GM23338 (cell line): ENCODE measurements around the gene DPM1. TPM values are rescaled to one million over a fixed set of nuclear protein-coding genes. Genes with fewer than 3 reads are reported as not detected.

ENCODE experiments used
- ATAC-seq: fragments of 200-7000 bp; cut with Tn5 transposase; 3 replicates; pipeline ENCODE4 v1.9.1; 2020
- DNase-seq: peaks from one replicate; pipeline ENCODE4 v3.0.0-alpha.2; 2015; ENCODE audit warnings: low spot score
- H2AFZ ChIP-seq: fragments of 200-600 bp; sonication (generic); 2 replicates; pipeline ENCODE4 v1.8.0; 2016; ENCODE audit warnings: antibody characterized with exemption, mild to moderate bottlenecking, moderate library complexity
- H3F3A ChIP-seq: fragments of 200-600 bp; sonication (generic); replicated peaks from 2 replicates; pipeline ENCODE4 v1.8.0; 2017; ENCODE audit warnings: antibody characterized with exemption, mixed run types, low read depth
- H3K27ac ChIP-seq: fragments of 200-600 bp; sonication (generic); 2 replicates; pipeline ENCODE4 v1.6.1; 2016; ENCODE audit warnings: low read depth
- H3K27me3 ChIP-seq: fragments of 200-600 bp; sonication (generic); 2 replicates; pipeline ENCODE4 v1.8.0; 2016; ENCODE audit warnings: mild to moderate bottlenecking, mixed run types, moderate library complexity; ENCODE audit not compliant: insufficient read depth
- H3K36me3 ChIP-seq: fragments of 200-600 bp; sonication (generic); 2 replicates; pipeline ENCODE4 v1.8.0; 2016; ENCODE audit warnings: mild to moderate bottlenecking; ENCODE audit not compliant: insufficient read depth
- H3K4me1 ChIP-seq: fragments of 200-600 bp; sonication (generic); 2 replicates; pipeline ENCODE4 v1.8.0; 2016; ENCODE audit warnings: mild to moderate bottlenecking, moderate library complexity; ENCODE audit not compliant: insufficient read depth
- H3K4me2 ChIP-seq: fragments of 200-600 bp; sonication (generic); 2 replicates; pipeline ENCODE4 v1.7.1; 2017; ENCODE audit warnings: mixed run types
- H3K4me3 ChIP-seq: fragments of 200-600 bp; sonication (generic); 2 replicates; pipeline ENCODE4 v1.6.1; 2016; ENCODE audit warnings: mixed run types
- H3K79me2 ChIP-seq: fragments of 200-600 bp; sonication (generic); replicated peaks from 2 replicates; pipeline ENCODE4 v1.8.0; 2017; ENCODE audit warnings: mild to moderate bottlenecking; ENCODE audit not compliant: insufficient read depth
- H3K9me2 ChIP-seq: fragments of 200-600 bp; sonication (generic); 2 replicates; pipeline ENCODE4 v1.8.0; 2017; ENCODE audit not compliant: insufficient read depth
- H4K20me1 ChIP-seq: fragments of 200-600 bp; sonication (generic); replicated peaks from 2 replicates; pipeline ENCODE4 v1.8.0; 2017; ENCODE audit warnings: mild to moderate bottlenecking; ENCODE audit not compliant: insufficient read depth
- H3K27ac Mint-ChIP-seq: 2 replicates; pipeline ENCODE4 v1.8.0; 2020; ENCODE audit warnings: inconsistent platforms, mild to moderate bottlenecking, moderate library complexity, mixed read lengths
- H3K27me3 Mint-ChIP-seq: 3 replicates; pipeline ENCODE4 v1.8.0; 2022; ENCODE audit warnings: low read depth, mild to moderate bottlenecking, moderate library complexity, mixed read lengths, inconsistent platforms; ENCODE audit not compliant: insufficient read depth, poor library complexity
- H3K36me3 Mint-ChIP-seq: 3 replicates; pipeline ENCODE4 v1.8.0; 2021; ENCODE audit warnings: low read depth, mild to moderate bottlenecking, inconsistent platforms, moderate library complexity, mixed read lengths
- H3K4me1 Mint-ChIP-seq: 3 replicates; pipeline ENCODE4 v1.8.0; 2020; ENCODE audit warnings: mild to moderate bottlenecking, inconsistent platforms, mixed read lengths
- H3K4me3 Mint-ChIP-seq: 3 replicates; pipeline ENCODE4 v1.8.0; 2021; ENCODE audit warnings: moderate library complexity, mild to moderate bottlenecking, inconsistent platforms, mixed read lengths
- H3K9me3 Mint-ChIP-seq: 3 replicates; pipeline ENCODE4 v1.8.0; 2020; ENCODE audit warnings: moderate library complexity, mild to moderate bottlenecking, inconsistent platforms, mixed read lengths
- POLR2AphosphoS5 ChIP-seq: IDR thresholded peaks from 2 replicates; pipeline ENCODE4 v1.6.1; 2016; ENCODE audit warnings: antibody characterized with exemption, low read depth
- REST ChIP-seq: IDR thresholded peaks from one replicate; pipeline ENCODE4 v1.6.1; 2018; ENCODE audit warnings: antibody characterized with exemption; ENCODE audit not compliant: unreplicated experiment
- polyA plus RNA-seq: library from polyadenylated mRNA; unstranded; fragments of >200 nt; fragmentation: Nextera tagmentation; extraction: Ambion mirVana; gene quantifications from 2 replicates; pipeline ENCODE4 v1.2.1, GENCODE V29; 2016
- total RNA-seq: library from RNA; depleted of rRNA; stranded (reverse); fragments of >200 nt; shearing (Covaris generic); gene quantifications from 2 replicates; pipeline ENCODE4 v1.2.3, GENCODE V29; 2014; rRNA removed

The DPM1 gene
- total and polyA plus RNA-seq, 2 experiments from 2014 or later: 71.7 to 130 TPM

GRCh38 chr20:50885068-50885467, 73.3 kb downstream of the DPM1 start:
- H3K4me1 Mint-ChIP-seq: no peaks in the 10 kb centered on the region; the same call in 1 of the 3 replicates
- Histone ChIP-seq H3F3A (peaks cover 32% of the 10 kb centered on the region), H2AFZ (no peak overlapping the region), H3K27me3 (no peaks in the 10 kb centered on the region), H4K20me1 (peaks cover 33% of the 10 kb centered on the region), H3K79me2 (no peaks in the 10 kb centered on the region), H3K4me2 (no peak overlapping the region), H3K36me3 (peaks cover 14% of the 10 kb centered on the region; the same call in 1 of the 2 replicates), H3K27ac (0 out of 2 replicates have a peak overlapping the region, but pooled peaks have one; percentile 39), H3K4me3 (no peak overlapping the region), H3K9me2 (no peaks in the 10 kb centered on the region), H3K4me1 (no peaks in the 10 kb centered on the region)
- H3K4me3 Mint-ChIP-seq: no peak overlapping the region
- DNase-seq: no peak
- H3K27ac Mint-ChIP-seq: no peak overlapping the region
- H3K27me3 Mint-ChIP-seq: peaks cover 6% of the 10 kb centered on the region
- TF ChIP-seq REST (no peak), POLR2AphosphoS5 (no peak)
- peaks cover 24% of the 10 kb centered on the region for H3K36me3 Mint-ChIP-seq
- H3K9me3 Mint-ChIP-seq: no peaks in the 10 kb centered on the region
- ATAC-seq: peak; percentile 34

Other genes starting within 250 kb of the DPM1 start
- gene PARD6B, start 227.0 kb downstream of the DPM1 start, total RNA-seq: 29.2 and 39.7 TPM in 2 replicates
- gene PARD6B, start 227.0 kb downstream of the DPM1 start, polyA plus RNA-seq: 20.0 and 23.5 TPM in 2 replicates
- 6.3 and 22.2 TPM in 2 replicates for gene BCAS4, start 163.5 kb downstream of the DPM1 start, total RNA-seq
- gene BCAS4, start 163.5 kb downstream of the DPM1 start, polyA plus RNA-seq: 22.0 and 24.8 TPM in 2 replicates
- 95.0 and 98.0 TPM in 2 replicates for gene ADNP, start 27.1 kb downstream of the DPM1 start, total RNA-seq
- 83.9 and 106 TPM in 2 replicates for gene ADNP, start 27.1 kb downstream of the DPM1 start, polyA plus RNA-seq
- 9.1 and 9.4 TPM in 2 replicates for gene MOCS3, start 286 bp upstream of the DPM1 start, total RNA-seq
- 2.2 and 3.1 TPM in 2 replicates for gene MOCS3, start 286 bp upstream of the DPM1 start, polyA plus RNA-seq
- gene KCNG1, start 64.6 kb upstream of the DPM1 start, total RNA-seq: 26.3 and 31.0 TPM in 2 replicates
- 6.6 and 8.1 TPM in 2 replicates for gene KCNG1, start 64.6 kb upstream of the DPM1 start, polyA plus RNA-seq